SK-N-SH (cell line): ENCODE results near the gene ASB18.

ENCODE experiments used
- EZH2phosphoT487 ChIP-seq: fragments of 200-600 bp; sonication (generic); IDR thresholded peaks from 2 replicates; pipeline ENCODE4 v1.6.1; 2017; ENCODE audit warnings: low read depth, mixed run types, mild to moderate bottlenecking, antibody characterized with exemption, moderate library complexity, borderline replicate concordance
- YY1 ChIP-seq: IDR thresholded peaks from 2 replicates; pipeline ENCODE4 v1.4.0; 2012; ENCODE audit warnings: low read depth, mild to moderate bottlenecking
- TF ChIP-seq, protein P1 (sequence below): IDR thresholded peaks from 2 replicates; pipeline ENCODE4; 2012
- TF ChIP-seq, protein P2 (sequence below): fragments of 200-600 bp; sonication (generic); IDR thresholded peaks from 2 replicates; pipeline ENCODE4 v1.6.1; 2017; ENCODE audit warnings: antibody characterized with exemption, mild to moderate bottlenecking, moderate library complexity
- TF ChIP-seq, protein P3 (sequence below): IDR thresholded peaks from 2 replicates; pipeline ENCODE4 v1.4.0; 2012; ENCODE audit warnings: low read depth

DNA sequence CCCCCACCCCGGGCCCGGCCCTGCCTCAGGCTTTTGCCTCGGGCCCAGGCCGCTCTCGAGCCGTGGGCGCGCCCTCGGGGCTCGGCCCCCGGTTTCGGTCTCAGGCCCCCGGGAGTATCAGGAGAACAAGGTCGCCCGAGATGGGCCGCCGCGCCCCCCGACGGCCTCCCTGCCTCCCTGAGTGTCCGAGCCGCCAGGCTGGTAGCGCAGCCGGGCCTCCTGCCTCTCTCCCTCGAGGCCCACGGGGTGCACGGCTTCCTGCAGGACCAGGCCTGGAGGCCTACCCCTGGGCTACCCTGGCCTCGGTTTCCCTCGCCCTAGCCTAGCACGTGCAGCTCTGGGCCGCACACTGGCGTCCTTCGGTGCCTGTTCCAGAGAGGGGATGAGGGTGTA, 104.4 kb downstream of the ASB18 start:
- TF ChIP-seq EZH2phosphoT487 (no peak), YY1 (no peak)
- TF ChIP-seq, protein P1, sequence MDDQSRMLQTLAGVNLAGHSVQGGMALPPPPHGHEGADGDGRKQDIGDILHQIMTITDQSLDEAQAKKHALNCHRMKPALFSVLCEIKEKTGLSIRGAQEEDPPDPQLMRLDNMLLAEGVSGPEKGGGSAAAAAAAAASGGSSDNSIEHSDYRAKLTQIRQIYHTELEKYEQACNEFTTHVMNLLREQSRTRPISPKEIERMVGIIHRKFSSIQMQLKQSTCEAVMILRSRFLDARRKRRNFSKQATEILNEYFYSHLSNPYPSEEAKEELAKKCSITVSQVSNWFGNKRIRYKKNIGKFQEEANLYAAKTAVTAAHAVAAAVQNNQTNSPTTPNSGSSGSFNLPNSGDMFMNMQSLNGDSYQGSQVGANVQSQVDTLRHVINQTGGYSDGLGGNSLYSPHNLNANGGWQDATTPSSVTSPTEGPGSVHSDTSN, result no peak
- TF ChIP-seq, protein P2, sequence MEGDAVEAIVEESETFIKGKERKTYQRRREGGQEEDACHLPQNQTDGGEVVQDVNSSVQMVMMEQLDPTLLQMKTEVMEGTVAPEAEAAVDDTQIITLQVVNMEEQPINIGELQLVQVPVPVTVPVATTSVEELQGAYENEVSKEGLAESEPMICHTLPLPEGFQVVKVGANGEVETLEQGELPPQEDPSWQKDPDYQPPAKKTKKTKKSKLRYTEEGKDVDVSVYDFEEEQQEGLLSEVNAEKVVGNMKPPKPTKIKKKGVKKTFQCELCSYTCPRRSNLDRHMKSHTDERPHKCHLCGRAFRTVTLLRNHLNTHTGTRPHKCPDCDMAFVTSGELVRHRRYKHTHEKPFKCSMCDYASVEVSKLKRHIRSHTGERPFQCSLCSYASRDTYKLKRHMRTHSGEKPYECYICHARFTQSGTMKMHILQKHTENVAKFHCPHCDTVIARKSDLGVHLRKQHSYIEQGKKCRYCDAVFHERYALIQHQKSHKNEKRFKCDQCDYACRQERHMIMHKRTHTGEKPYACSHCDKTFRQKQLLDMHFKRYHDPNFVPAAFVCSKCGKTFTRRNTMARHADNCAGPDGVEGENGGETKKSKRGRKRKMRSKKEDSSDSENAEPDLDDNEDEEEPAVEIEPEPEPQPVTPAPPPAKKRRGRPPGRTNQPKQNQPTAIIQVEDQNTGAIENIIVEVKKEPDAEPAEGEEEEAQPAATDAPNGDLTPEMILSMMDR, result no peak
- TF ChIP-seq, protein P3, sequence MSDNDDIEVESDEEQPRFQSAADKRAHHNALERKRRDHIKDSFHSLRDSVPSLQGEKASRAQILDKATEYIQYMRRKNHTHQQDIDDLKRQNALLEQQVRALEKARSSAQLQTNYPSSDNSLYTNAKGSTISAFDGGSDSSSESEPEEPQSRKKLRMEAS, result no peak
